Heart left ventricle (tissue), 16 donors: ENCODE data around the gene MVB12B. TPM values are rescaled to one million over a fixed set of nuclear protein-coding genes. Genes with fewer than 3 reads are reported as not detected.

Experiments
- ATAC-seq, 4 donors: fragments of 200-7000 bp; cut with Tn5 transposase; one replicate each; pipeline ENCODE4 v1.9.1; 2020 to 2022; ENCODE audit warnings: moderate library complexity in 4 of 4, mild to moderate bottlenecking in 3 of 4, moderate number of reproducible peaks in 1 of 4
- DNase-seq, 5 donors: peaks; one replicate each; pipeline ENCODE4 v3.0.0-alpha.2; 2020
- H3K27ac ChIP-seq, 12 donors: fragments of 200-600 bp; sonication (generic) in 4 of 12; one replicate each; pipeline versions ENCODE4 v1.5.0 to v1.8.0; 2016 to 2022; ENCODE audit warnings: mild to moderate bottlenecking in 2 of 12
- H3K27me3 ChIP-seq, 9 donors: fragments of 200-600 bp; sonication (generic) in 2 of 9; one replicate each; pipeline versions ENCODE4 v1.5.1 to v1.8.0; 2016 to 2022; ENCODE audit warnings: mild to moderate bottlenecking in 3 of 9
- H3K36me3 ChIP-seq, 9 donors: fragments of 200-600 bp; sonication (generic) in 2 of 9; one replicate each; pipeline versions ENCODE4 v1.5.0 to v1.8.0; 2018 to 2022; ENCODE audit warnings: mild to moderate bottlenecking in 2 of 9
- H3K4me1 ChIP-seq, 12 donors: fragments of 200-600 bp; sonication (generic) in 4 of 12; one replicate each; pipeline versions ENCODE4 v1.5.0 to v1.8.0; 2016 to 2022; ENCODE audit warnings: mild to moderate bottlenecking in 3 of 12
- H3K4me3 ChIP-seq, 12 donors: fragments of 200-600 bp; sonication (generic) in 4 of 12; one replicate each; pipeline versions ENCODE4 v1.5.0 to v1.8.0; 2017 to 2022; ENCODE audit warnings: mild to moderate bottlenecking in 9 of 12, moderate library complexity in 4 of 12
- H3K9me3 ChIP-seq, 12 donors: fragments of 200-600 bp; sonication (generic) in 4 of 12; one replicate each; pipeline versions ENCODE4 v1.5.0 to v1.8.0; 2016 to 2022; ENCODE audit warnings: mild to moderate bottlenecking in 1 of 12
- CTCF ChIP-seq, 12 donors: fragments of 200-600 bp; sonication (generic) in 4 of 12; IDR thresholded peaks; one replicate each; pipeline versions ENCODE4 v1.5.0 to v1.8.0; 2018 to 2022; ENCODE audit warnings: antibody characterized with exemption in 12 of 12, mild to moderate bottlenecking in 5 of 12
- POLR2A ChIP-seq, 2 donors: fragments of 450-650 bp; IDR thresholded peaks; one replicate each; pipeline ENCODE4 v1.6.1; 2017; ENCODE audit warnings: antibody characterized with exemption in 2 of 2, mild to moderate bottlenecking in 2 of 2, moderate library complexity in 2 of 2
- WGBS, 4 donors: extraction: QIAGEN DNeasy Blood & Tissue Kit in 2 of 4; methylation state at CpG; one replicate each; pipeline versions ENCODE4 v1.1.5 to v1.1.7; 2013 to 2018; 5-methylcytosine and 5-hydroxymethylcytosine counted together
- intact Hi-C, 10 donors: fragments of 100-400 bp; cut with DNase I; formaldehyde crosslinking; loops; one replicate each; pipeline versions ENCODE4 v1.11.1 to v1.14.2; 2022
- polyA plus RNA-seq, 2 donors: library from polyadenylated mRNA; stranded (reverse); fragments of 200-250 nt; gene quantifications; one replicate each; pipeline ENCODE4 v1.2.3, GENCODE V29; 2013
- total RNA-seq, 9 donors: library from RNA; depleted of rRNA in 2 of 9; stranded (reverse); fragments of >200 nt in 2 of 9; fragmentation: NEBNext Ultra II Directional in 3 of 9; extraction: Animal tissue kit (Norgen Biotek cat#: 25700) in 3 of 9; gene quantifications; one replicate each; pipeline versions ENCODE4 v1.1.0 to v1.2.4, GENCODE V29; 2016 to 2023
- donor health status: ischemic (EF 13 %, LVEDD 7.1; RV severe dilation, severe dysfunction).
- donor health status: healthy with polysubstance abuse.
- donor health status: DM: no; HTN: yes; CAD: no.
- donor health status: DM: no; HTN: no; CAD: no.
- donor health status: ischemic (EF 25% LVEDD 6.9; RV normal size, moderate dysfunction).
- donor health status: ischemic (EF 25% LVEDD 5.7; RV mildly dilated, moderate dysfunction).
- donor health status: healthy.
- donor health status: DM: yes; HTN: yes; CAD: no.
- donor health status: ischemic (EF 35%, LVEDD 5.7; RV mildly dilated, moderate dysfunction).
- donor health status: nonischemic (EF 11% LVEDD 7.7; RV severe dilation, severe dysfunction).
- donor health status: DM: yes; HTN: yes; CAD: no.
- donor health status: PGD.
- donor health status: ischemic (EF 29% LVEDD 5.4; RV normal size, mild dysfunction).
- donor health status: nonischemic (EF 23%, LVEDD 6.1; RV moderate dilation, normal function).

MVB12B gene
- total and polyA plus RNA-seq, 11 donors = 4.9 to 16.2 (median 11.0) TPM

GRCh38 chr9:126478216-126478981 lies 151.8 kb downstream of the MVB12B start:
- WGBS, 4 donors = 93 to 96% (median 94%) methylated on average over 8 of the region's 8 CpGs
- ATAC-seq (no peak), DNase-seq (peak in 1 of 5 donors; percentile 37)
- Histone ChIP-seq H3K36me3 (peaks cover 0 to 15% (median 6%) of the 10 kb centered on the region in 9 donors), H3K27ac (no peak overlapping the region), H3K27me3 (no peaks in the 10 kb centered on the region), H3K9me3 (no peaks in the 10 kb centered on the region), H3K4me3 (no peak overlapping the region), H3K4me1 (peaks cover 0 to 12% (median 0%) of the 10 kb centered on the region in 12 donors)
- intact Hi-C loops = no loop called here
- TF ChIP-seq CTCF (IDR thresholded peaks at IDR 0.05) (no peak), POLR2A (IDR thresholded peaks at IDR 0.05) (no peak)

- TF ChIP-seq CTCF (IDR thresholded peaks at IDR 0.05) (no peak), POLR2A (IDR thresholded peaks at IDR 0.05) (no peak)
- Histone ChIP-seq H3K36me3 (peaks cover 0 to 22% (median 14%) of the 10 kb centered on the region in 9 donors), H3K4me1 (peaks cover 0 to 3% (median 0%) of the 10 kb centered on the region in 12 donors), H3K4me3 (no peak overlapping the region), H3K27ac (no peak overlapping the region), H3K27me3 (no peaks in the 10 kb centered on the region), H3K9me3 (no peaks in the 10 kb centered on the region)
- intact Hi-C loops = no loop called here
- WGBS, 4 donors = 86 to 97% (median 94%) methylated on average over 12 of the region's 12 CpGs
- DNase-seq (no peak), ATAC-seq (no peak)
Measured at GRCh38 chr9:126479515-126479914, 152.9 kb downstream of the MVB12B start.

- ATAC-seq = no peak
- H3K36me3 ChIP-seq = peaks cover 0 to 22% (median 14%) of the 10 kb centered on the region in 9 donors
Measured at GRCh38 chr9:126480813-126481212, 154.2 kb downstream of the MVB12B start.

More at GRCh38 chr9:126480813-126481212, 154.2 kb downstream of the MVB12B start:
- intact Hi-C loops = loop anchor here in 1 of 10 donors (10.0 kb wide), 1 partner anchor 76 kb away; no protein-coding TSS in a partner anchor
- WGBS, 4 donors = 75 to 89% (median 85%) methylated on average over 6 of the region's 6 CpGs
- H3K27ac ChIP-seq = no peak overlapping the region
- no peak overlapping the region for H3K4me3 ChIP-seq
- H3K27me3 ChIP-seq = no peaks in the 10 kb centered on the region
- no peak for DNase-seq
- no peak for TF ChIP-seq POLR2A (IDR thresholded peaks at IDR 0.05)
- no peak for TF ChIP-seq CTCF (IDR thresholded peaks at IDR 0.05)
- no peaks in the 10 kb centered on the region for H3K9me3 ChIP-seq
- H3K4me1 ChIP-seq = peaks cover 0 to 3% (median 0%) of the 10 kb centered on the region in 12 donors
